ENCODE results near the gene NCAPD3. TPM values are rescaled to one million over a fixed set of nuclear protein-coding genes. Genes with fewer than 3 reads are reported as not detected.

The NCAPD3 gene
- total RNA-seq, 1 donor from 2014 or later = 17.2 TPM

DNA sequence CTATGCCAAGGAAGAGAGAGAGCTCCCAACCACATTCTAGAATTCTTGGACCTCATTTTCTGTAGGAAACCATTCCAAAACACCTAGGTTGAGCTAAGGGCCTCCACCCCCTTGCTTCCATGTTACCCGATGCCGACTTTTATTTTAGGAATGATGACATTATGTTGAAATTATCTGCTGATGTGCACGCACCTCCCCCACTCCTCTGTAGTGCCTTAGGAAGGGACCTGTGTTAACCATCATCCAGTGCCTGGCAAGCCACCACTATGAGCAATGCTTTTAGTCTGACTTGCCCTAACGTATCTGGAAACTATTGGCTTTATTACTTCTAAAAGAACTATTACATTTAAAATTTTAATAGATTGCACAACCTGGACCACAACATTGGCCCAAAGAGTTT is 42.1 kb downstream of the NCAPD3 start:
- H3K27me3 ChIP-seq (ENCODE audit: low read depth) = no peaks in the 10 kb centered on the region
- H3K36me3 ChIP-seq = peaks cover 66% of the 10 kb centered on the region
- H3K4me3 ChIP-seq = no peak overlapping the region
- intact Hi-C loops (cut with micrococcal nuclease) = no loop called here
- no peaks in the 10 kb centered on the region for H3K9me3 ChIP-seq (replicated peaks)
- peaks cover 15% of the 10 kb centered on the region for H3K4me1 ChIP-seq
- DNase-seq = no peak
- no peak overlapping the region for H3K27ac ChIP-seq (replicated peaks)
- TF ChIP-seq, protein P1, sequence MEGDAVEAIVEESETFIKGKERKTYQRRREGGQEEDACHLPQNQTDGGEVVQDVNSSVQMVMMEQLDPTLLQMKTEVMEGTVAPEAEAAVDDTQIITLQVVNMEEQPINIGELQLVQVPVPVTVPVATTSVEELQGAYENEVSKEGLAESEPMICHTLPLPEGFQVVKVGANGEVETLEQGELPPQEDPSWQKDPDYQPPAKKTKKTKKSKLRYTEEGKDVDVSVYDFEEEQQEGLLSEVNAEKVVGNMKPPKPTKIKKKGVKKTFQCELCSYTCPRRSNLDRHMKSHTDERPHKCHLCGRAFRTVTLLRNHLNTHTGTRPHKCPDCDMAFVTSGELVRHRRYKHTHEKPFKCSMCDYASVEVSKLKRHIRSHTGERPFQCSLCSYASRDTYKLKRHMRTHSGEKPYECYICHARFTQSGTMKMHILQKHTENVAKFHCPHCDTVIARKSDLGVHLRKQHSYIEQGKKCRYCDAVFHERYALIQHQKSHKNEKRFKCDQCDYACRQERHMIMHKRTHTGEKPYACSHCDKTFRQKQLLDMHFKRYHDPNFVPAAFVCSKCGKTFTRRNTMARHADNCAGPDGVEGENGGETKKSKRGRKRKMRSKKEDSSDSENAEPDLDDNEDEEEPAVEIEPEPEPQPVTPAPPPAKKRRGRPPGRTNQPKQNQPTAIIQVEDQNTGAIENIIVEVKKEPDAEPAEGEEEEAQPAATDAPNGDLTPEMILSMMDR (IDR thresholded peaks at IDR 0.05; ENCODE audit: borderline replicate concordance) = no peak

DNA sequence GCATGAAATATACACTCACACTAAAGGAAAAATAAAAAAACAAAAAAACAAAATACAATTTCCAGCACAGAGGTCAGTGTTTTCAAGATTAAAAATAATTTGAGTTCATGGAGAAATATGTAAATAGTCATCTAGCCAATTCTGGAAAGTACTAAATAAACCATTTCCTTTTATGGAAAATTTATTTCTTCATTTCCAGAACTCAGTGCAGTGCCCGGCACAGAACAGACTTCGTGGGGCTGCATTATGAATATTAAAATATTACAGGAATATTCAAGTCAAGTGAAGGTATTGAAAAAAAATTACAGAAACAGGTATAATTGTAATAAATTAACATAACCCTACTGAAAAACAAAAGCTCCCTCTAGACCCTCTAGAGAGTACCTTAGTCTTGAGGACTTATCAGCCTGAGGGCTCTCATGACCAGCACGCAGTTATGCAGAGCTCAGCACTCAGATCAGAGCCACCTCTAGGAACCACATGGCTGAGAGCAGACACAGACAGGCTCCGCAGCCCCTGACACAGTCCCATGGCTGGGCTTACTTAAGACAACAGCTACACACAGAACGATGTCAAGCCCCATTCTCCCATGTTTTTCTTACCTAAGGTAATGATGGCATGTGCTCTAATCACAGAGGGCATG is 45.6 kb downstream of the NCAPD3 start:
- Histone ChIP-seq H3K4me3 (no peak overlapping the region), H3K36me3 (peaks cover 76% of the 10 kb centered on the region), H3K27ac (replicated peaks) (no peak overlapping the region), H3K27me3 (ENCODE audit: low read depth) (no peaks in the 10 kb centered on the region), H3K9me3 (replicated peaks) (no peaks in the 10 kb centered on the region), H3K4me1 (peaks cover 15% of the 10 kb centered on the region)
- intact Hi-C loops (cut with micrococcal nuclease) = no loop called here
- DNase-seq = no peak
- TF ChIP-seq, protein P1 (IDR thresholded peaks at IDR 0.05; ENCODE audit: borderline replicate concordance) = no peak

- H3K4me1 ChIP-seq = peaks cover 7% of the 10 kb centered on the region
- H3K27ac ChIP-seq (replicated peaks) = no peak overlapping the region
- no peaks in the 10 kb centered on the region for H3K27me3 ChIP-seq (ENCODE audit: low read depth)
- intact Hi-C loops (cut with micrococcal nuclease) = no loop called here
- peaks cover 77% of the 10 kb centered on the region for H3K36me3 ChIP-seq
- TF ChIP-seq, protein P1 (IDR thresholded peaks at IDR 0.05; ENCODE audit: borderline replicate concordance) = no peak
- DNase-seq = no peak
- no peaks in the 10 kb centered on the region for H3K9me3 ChIP-seq (replicated peaks)
- H3K4me3 ChIP-seq = no peak overlapping the region
Measured at GRCh38 chr11:134176284-134176683, 47.5 kb downstream of the NCAPD3 start.

DNA sequence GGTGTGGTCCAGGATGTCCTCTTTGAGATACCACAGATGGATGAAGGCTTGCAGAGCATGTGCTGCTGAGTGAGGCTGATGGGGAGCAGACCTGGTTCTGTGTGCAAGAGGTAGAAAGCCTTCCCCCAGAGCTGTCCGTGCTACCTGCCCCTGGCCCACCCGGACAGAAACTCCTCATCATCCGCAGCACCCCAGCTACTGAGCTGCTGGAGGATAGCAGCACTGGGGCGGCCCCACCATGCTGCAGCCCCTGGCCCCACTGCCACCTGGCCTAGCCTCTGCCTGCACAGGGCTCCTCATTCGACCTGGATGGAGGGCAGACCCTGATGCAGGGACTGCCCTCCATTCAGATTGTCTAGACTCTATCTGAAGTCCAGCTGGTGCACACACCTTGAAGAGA is 50.5 kb downstream of the NCAPD3 start:
- intact Hi-C loops (cut with micrococcal nuclease) = no loop called here
- Histone ChIP-seq H3K27ac (replicated peaks) (no peak overlapping the region), H3K9me3 (replicated peaks) (no peaks in the 10 kb centered on the region), H3K4me1 (peaks cover 2% of the 10 kb centered on the region), H3K36me3 (peaks cover 85% of the 10 kb centered on the region), H3K4me3 (no peak overlapping the region), H3K27me3 (ENCODE audit: low read depth) (no peaks in the 10 kb centered on the region)
- TF ChIP-seq, protein P1 (IDR thresholded peaks at IDR 0.05; ENCODE audit: borderline replicate concordance) = no peak
- DNase-seq = no peak

- Histone ChIP-seq H3K4me3 (no peak overlapping the region), H3K9me3 (replicated peaks) (no peaks in the 10 kb centered on the region), H3K36me3 (peaks cover 78% of the 10 kb centered on the region), H3K27me3 (ENCODE audit: low read depth) (no peaks in the 10 kb centered on the region), H3K27ac (replicated peaks) (no peak overlapping the region), H3K4me1 (no peaks in the 10 kb centered on the region)
- TF ChIP-seq, protein P1 (IDR thresholded peaks at IDR 0.05; ENCODE audit: borderline replicate concordance) = no peak
- DNase-seq = no peak
- intact Hi-C loops (cut with micrococcal nuclease) = no loop called here
Measured at GRCh38 chr11:134171951-134172350, 51.8 kb downstream of the NCAPD3 start.
